ENCODE results near the gene SYNGR3. TPM values are rescaled to one million over a fixed set of nuclear protein-coding genes. Genes with fewer than 3 reads are reported as not detected.

SYNGR3 gene
- polyA plus RNA-seq, 4 donors: 0.45 to 5.4 (median 0.92) TPM

DNA sequence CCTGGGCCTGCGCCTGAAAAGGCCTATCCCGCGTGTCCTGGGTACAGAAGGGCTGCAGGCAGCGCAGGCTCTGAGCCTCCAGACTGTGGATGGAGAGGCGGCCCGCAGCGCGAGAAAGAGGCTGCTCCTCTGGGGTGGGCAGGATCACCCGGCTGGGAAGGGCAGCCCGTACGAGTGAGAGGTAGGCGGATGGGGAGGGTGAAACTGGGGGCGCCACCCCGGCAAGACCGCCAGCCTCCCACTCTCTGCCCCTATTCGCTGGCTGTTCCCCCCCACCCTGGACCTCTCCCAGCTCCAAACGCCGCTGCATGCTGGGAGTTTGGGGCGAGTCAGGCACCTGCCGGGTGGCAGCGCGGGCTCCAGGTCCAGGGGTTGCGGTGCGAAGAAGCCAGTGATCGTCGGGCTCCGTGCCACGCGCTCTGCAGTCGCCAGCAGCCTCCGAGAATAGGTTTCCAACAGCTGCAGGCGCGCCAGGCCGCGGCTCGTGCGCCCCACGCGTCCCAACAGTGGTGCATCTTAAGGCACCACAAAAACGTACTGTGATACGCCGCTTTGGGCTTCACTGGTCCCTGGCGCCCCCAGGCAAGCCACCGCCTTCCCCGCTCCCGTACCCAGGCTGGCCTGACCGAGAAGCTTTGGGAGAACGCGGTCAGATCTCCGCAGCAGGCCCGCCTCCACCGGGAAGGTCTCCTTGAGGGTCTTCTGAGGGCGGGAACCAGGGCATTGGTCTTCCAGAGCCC is 9.6 kb upstream of the SYNGR3 start:
- 3 to 8% (median 5%) methylated on average over 47 to 53 of the region's 53 CpGs for WGBS, 3 donors

DNA sequence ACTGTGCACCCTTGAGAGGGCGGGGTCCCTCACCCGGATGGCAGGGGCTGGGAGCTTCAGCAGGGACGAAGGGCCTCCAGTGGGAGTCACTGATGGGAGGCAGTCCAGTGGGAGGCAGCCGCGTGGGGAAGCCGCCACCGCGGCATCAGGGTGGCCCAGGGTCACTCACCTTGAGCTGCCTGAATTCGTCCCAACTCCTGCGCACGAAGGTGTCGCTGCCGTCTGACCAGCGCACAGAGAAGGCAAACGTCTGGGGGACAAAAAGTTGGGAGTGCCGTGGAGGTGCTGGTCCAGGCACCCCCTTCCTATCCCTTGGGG is 9.0 kb upstream of the SYNGR3 start:
- no peak for DNase-seq
- H3K4me3 ChIP-seq (ENCODE audit: low read depth in 1 of 3, low read length in 3 of 3): peak overlapping the region in 1 of 3 donors; percentile 6
- H3K36me3 ChIP-seq (ENCODE audit: control insufficient read depth in 3 of 3, insufficient read depth in 2 of 3, low read depth in 1 of 3, low read length in 3 of 3): peaks cover 0 to 40% (median 0%) of the 10 kb centered on the region in 3 donors
- H3K27me3 ChIP-seq (ENCODE audit: control insufficient read depth in 3 of 3, insufficient read depth in 3 of 3, low read length in 3 of 3): peaks cover 0 to 41% (median 5%) of the 10 kb centered on the region in 3 donors
- 18 to 21% (median 19%) methylated on average over 16 of the region's 16 CpGs for WGBS, 3 donors
- no peaks in the 10 kb centered on the region for H3K9me3 ChIP-seq (ENCODE audit: control insufficient read depth in 2 of 2, insufficient read depth in 1 of 2, low read depth in 1 of 2, low read length in 1 of 2)
- H3K4me1 ChIP-seq (ENCODE audit: control insufficient read depth in 3 of 3, insufficient read depth in 2 of 3, low read depth in 1 of 3, low read length in 2 of 3): peaks cover 0 to 58% (median 5%) of the 10 kb centered on the region in 3 donors
- H3K27ac ChIP-seq (ENCODE audit: low read depth in 1 of 3, low read length in 2 of 3): no peak overlapping the region
- no peak for FAIRE-seq

More for the DNA sequence above, 9.6 kb upstream of the SYNGR3 start:
- Histone ChIP-seq H3K4me3 (ENCODE audit: low read depth in 1 of 3, low read length in 3 of 3) (peak overlapping the region; percentile 6 to 40 (median 9)), H3K9me3 (ENCODE audit: control insufficient read depth in 2 of 2, insufficient read depth in 1 of 2, low read depth in 1 of 2, low read length in 1 of 2) (no peaks in the 10 kb centered on the region), H3K27ac (ENCODE audit: low read depth in 1 of 3, low read length in 2 of 3) (peak overlapping the region; percentile 57 to 86 (median 80)), H3K36me3 (ENCODE audit: control insufficient read depth in 3 of 3, insufficient read depth in 2 of 3, low read depth in 1 of 3, low read length in 3 of 3) (peaks cover 0 to 40% (median 0%) of the 10 kb centered on the region in 3 donors), H3K27me3 (ENCODE audit: control insufficient read depth in 3 of 3, insufficient read depth in 3 of 3, low read length in 3 of 3) (peaks cover 0 to 41% (median 5%) of the 10 kb centered on the region in 3 donors), H3K4me1 (ENCODE audit: control insufficient read depth in 3 of 3, insufficient read depth in 2 of 3, low read depth in 1 of 3, low read length in 2 of 3) (peaks cover 0 to 53% (median 5%) of the 10 kb centered on the region in 3 donors)
- DNase-seq: peak; percentile 54 to 57
- no peak for FAIRE-seq

DNA sequence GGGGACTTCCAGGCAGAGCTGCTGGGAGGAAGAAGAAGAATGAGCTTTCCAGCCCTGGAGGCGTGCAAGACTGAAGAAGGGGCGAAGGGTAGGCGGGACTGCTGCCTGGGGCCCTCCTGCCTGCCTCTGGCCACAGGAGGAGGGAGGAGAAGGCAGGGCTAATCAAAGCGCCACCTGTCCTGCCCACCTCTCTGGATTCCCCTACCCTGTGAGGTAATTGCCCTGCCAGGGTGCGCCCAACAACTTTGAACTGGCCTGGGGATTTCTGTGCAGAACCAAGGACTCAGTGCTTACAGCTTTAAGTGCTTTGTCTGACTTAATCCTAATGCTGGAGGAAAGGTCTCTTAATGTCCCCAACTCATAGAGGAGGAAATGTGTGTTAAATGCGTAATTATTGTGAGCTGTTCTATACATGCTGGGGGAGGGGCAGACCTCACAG is 8.4 kb upstream of the SYNGR3 start, which contains the start of gene NOXO1:
Gene NOXO1 (minus strand): TSS at position 72 of the 439 bp plus-strand sequence. CDS start 290 bp downstream, outside the sequence.
- Histone ChIP-seq H3K27me3 (ENCODE audit: control insufficient read depth in 3 of 3, insufficient read depth in 3 of 3, low read length in 3 of 3) (peaks cover 0 to 41% (median 5%) of the 10 kb centered on the region in 3 donors), H3K4me1 (ENCODE audit: control insufficient read depth in 3 of 3, insufficient read depth in 2 of 3, low read depth in 1 of 3, low read length in 2 of 3) (peaks cover 0 to 65% (median 5%) of the 10 kb centered on the region in 3 donors), H3K9me3 (ENCODE audit: control insufficient read depth in 2 of 2, insufficient read depth in 1 of 2, low read depth in 1 of 2, low read length in 1 of 2) (no peaks in the 10 kb centered on the region), H3K4me3 (ENCODE audit: low read depth in 1 of 3, low read length in 3 of 3) (peak within 1 kb of the TSS in 1 of 3 donors; percentile 6), H3K36me3 (ENCODE audit: control insufficient read depth in 3 of 3, insufficient read depth in 2 of 3, low read depth in 1 of 3, low read length in 3 of 3) (peaks cover 0 to 40% (median 1%) of the 10 kb centered on the region in 3 donors), H3K27ac (ENCODE audit: low read depth in 1 of 3, low read length in 2 of 3) (peak within 1 kb of the TSS; percentile 2 to 78 (median 5))
- WGBS, 3 donors: 9 to 30% (median 18%) methylated on average over 6 of the region's 6 CpGs
- FAIRE-seq: no peak
- DNase-seq: peak; percentile 57 to 59

DNA sequence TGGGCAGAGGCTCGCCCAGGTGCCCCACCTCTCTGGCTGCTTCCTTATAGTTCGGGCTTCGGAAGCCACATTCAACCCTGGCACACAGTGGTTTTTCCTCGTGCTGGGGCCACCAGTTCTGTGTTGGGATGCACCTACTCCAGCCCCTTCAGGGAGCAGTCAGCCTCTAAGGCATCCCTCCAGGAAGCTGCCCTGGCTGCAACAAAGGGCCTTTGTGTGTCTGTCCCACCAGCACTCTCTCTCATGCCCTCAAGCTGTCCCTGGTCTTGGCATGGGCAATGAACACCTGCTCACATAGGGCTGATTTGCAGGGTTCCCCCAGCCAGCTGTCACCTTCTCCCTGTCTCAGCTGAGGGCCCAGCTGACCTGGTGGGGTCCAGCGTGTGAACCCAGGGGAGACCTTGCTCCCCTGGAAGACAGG is 7.7 kb upstream of the SYNGR3 start:
- FAIRE-seq: no peak
- 16 to 51% (median 25%) methylated on average over 5 of the region's 5 CpGs for WGBS, 3 donors
- peak overlapping the region; percentile 2 to 78 (median 5) for H3K27ac ChIP-seq (ENCODE audit: low read depth in 1 of 3, low read length in 2 of 3)
- DNase-seq: peak; percentile 41 to 66
- peaks cover 0 to 67% (median 5%) of the 10 kb centered on the region in 3 donors for H3K4me1 ChIP-seq (ENCODE audit: control insufficient read depth in 3 of 3, insufficient read depth in 2 of 3, low read depth in 1 of 3, low read length in 2 of 3)
- peaks cover 2 to 40% (median 2%) of the 10 kb centered on the region in 3 donors for H3K36me3 ChIP-seq (ENCODE audit: control insufficient read depth in 3 of 3, insufficient read depth in 2 of 3, low read depth in 1 of 3, low read length in 3 of 3)
- peaks cover 0 to 41% (median 5%) of the 10 kb centered on the region in 3 donors for H3K27me3 ChIP-seq (ENCODE audit: control insufficient read depth in 3 of 3, insufficient read depth in 3 of 3, low read length in 3 of 3)
- H3K9me3 ChIP-seq (ENCODE audit: control insufficient read depth in 2 of 2, insufficient read depth in 1 of 2, low read depth in 1 of 2, low read length in 1 of 2): no peaks in the 10 kb centered on the region
- no peak overlapping the region for H3K4me3 ChIP-seq (ENCODE audit: low read depth in 1 of 3, low read length in 3 of 3)

DNA sequence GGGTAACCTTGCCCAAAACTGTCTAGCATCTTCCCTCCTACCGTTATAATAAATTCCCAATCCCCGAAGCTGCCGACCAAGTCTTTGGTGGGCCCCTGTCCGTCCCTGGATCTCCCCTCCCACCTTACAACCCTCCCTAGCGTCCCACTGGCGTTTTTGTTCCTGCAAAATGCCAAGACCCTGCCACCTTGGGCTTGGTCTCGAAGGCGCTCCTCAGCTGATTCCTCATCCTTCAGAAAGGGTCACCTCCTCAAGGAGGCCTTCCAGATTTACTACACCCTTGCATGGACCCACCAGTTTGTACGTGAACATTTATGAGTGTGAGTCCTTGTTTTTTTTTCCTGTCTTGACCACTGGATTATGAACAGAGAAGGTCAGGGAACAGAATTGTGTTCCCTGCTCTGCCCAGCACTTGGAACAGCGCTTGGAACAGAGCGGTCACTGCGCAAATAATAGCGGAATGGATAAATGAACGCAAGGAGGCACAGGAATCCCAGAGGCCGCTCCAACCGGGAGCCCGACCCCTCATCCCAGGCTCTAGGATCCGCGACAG is 6.7 kb upstream of the SYNGR3 start:
- H3K4me3 ChIP-seq (ENCODE audit: low read depth in 1 of 3, low read length in 3 of 3): peak overlapping the region in 1 of 3 donors; percentile 83
- H3K27ac ChIP-seq (ENCODE audit: low read depth in 1 of 3, low read length in 2 of 3): peak overlapping the region in 2 of 3 donors; percentile 82 to 90
- H3K9me3 ChIP-seq (ENCODE audit: control insufficient read depth in 2 of 2, insufficient read depth in 1 of 2, low read depth in 1 of 2, low read length in 1 of 2): no peaks in the 10 kb centered on the region
- no peak for FAIRE-seq
- DNase-seq: no peak
- WGBS, 3 donors: 29 to 38% (median 36%) methylated on average over 19 of the region's 19 CpGs
- H3K27me3 ChIP-seq (ENCODE audit: control insufficient read depth in 3 of 3, insufficient read depth in 3 of 3, low read length in 3 of 3): peaks cover 0 to 43% (median 5%) of the 10 kb centered on the region in 3 donors
- peaks cover 2 to 37% (median 2%) of the 10 kb centered on the region in 3 donors for H3K36me3 ChIP-seq (ENCODE audit: control insufficient read depth in 3 of 3, insufficient read depth in 2 of 3, low read depth in 1 of 3, low read length in 3 of 3)
- H3K4me1 ChIP-seq (ENCODE audit: control insufficient read depth in 3 of 3, insufficient read depth in 2 of 3, low read depth in 1 of 3, low read length in 2 of 3): peaks cover 0 to 67% (median 5%) of the 10 kb centered on the region in 3 donors

DNA sequence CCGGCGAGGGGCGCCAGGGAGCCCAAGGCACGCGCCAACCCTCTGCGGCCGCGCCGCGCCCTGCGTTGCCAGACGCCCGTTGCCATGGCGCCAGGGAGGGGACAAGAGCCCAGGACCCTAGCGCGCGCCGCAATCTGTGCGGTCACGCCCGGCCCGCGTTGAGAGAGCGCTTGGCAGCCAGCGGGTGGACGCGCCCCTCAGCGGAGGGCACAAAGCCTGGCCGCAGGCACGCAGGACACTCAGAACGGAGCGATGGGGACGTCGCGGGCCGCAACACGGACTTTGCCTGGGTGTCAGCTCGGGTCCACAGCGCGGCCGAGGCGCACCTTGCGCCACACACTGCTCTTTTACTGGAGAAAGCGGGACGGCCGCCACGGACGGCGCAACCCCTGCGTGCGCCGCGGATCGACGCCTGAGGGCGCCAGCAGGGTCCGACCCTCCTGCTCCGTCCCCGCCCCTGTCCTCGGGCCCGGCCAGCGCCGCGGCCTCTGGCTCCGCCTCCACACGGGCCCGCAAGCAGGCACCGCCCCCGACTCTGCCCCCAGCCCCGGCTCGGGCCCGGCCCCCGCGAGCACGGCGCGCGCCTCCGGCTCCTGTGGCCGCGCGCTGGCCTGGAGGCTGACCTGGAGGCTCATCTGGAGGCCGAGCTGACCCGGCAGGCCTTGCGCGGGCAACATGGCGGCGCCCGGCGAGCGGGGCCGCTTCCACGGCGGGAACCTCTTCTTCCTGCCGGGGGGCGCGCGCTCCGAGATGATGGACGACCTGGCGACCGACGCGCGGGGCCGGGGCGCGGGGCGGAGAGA is 6.0 kb upstream of the SYNGR3 start, which contains the start of gene GFER:
Gene GFER (plus strand): TSS at position 650 of the 803 bp plus-strand sequence. CDS start 26 bp downstream, at position 676.
- peak; percentile 90 to 95 for DNase-seq
- WGBS, 3 donors: 0% methylated on average over 64 to 109 of the region's 109 CpGs
- H3K36me3 ChIP-seq (ENCODE audit: control insufficient read depth in 3 of 3, insufficient read depth in 2 of 3, low read depth in 1 of 3, low read length in 3 of 3): peaks cover 2 to 30% (median 2%) of the 10 kb centered on the region in 3 donors
- peak within 1 kb of the TSS; percentile 52 to 83 (median 81) for H3K4me3 ChIP-seq (ENCODE audit: low read depth in 1 of 3, low read length in 3 of 3)
- peak within 1 kb of the TSS; percentile 82 to 97 (median 85) for H3K27ac ChIP-seq (ENCODE audit: low read depth in 1 of 3, low read length in 2 of 3)
- no peak for FAIRE-seq
- H3K9me3 ChIP-seq (ENCODE audit: control insufficient read depth in 2 of 2, insufficient read depth in 1 of 2, low read depth in 1 of 2, low read length in 1 of 2): no peaks in the 10 kb centered on the region
- H3K27me3 ChIP-seq (ENCODE audit: control insufficient read depth in 3 of 3, insufficient read depth in 3 of 3, low read length in 3 of 3): peaks cover 3 to 50% (median 6%) of the 10 kb centered on the region in 3 donors
- H3K4me1 ChIP-seq (ENCODE audit: control insufficient read depth in 3 of 3, insufficient read depth in 2 of 3, low read depth in 1 of 3, low read length in 2 of 3): peaks cover 0 to 61% (median 5%) of the 10 kb centered on the region in 3 donors

DNA sequence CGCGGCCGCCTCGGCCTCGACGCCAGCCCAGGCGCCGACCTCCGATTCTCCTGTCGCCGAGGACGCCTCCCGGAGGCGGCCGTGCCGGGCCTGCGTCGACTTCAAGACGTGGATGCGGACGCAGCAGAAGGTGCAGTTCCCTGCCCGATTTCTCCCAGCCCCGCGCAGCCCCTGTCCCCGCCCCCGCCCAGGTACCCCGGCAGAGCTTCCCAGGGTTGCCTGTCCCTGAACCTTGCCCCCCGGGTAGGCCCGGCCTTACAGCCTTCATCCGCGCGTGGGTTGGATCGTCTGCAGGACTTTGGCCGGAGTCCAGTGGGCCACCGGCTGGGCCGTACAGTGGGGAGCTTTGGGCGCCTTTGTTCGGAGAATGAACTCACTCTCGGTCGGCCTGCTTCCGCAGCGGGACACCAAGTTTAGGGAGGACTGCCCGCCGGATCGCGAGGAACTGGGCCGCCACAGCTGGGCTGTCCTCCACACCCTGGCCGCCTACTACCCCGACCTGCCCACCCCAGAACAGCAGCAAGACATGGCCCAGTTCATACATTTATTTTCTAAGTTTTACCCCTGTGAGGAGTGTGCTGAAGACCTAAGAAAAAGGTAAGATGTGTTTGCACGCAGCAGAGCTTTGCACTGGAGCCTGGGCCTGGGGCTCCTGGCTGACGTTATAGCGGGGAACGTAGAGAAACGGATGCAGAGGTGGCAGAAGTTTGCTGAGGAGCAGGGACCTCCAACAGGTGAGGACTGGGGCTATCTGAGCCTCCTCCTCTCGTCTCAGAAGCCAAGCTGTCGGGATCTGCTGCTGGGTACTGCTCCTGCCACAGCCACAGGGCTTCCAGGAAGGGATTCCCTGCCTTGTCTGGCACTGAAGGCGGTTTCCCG is 5.2 kb upstream of the SYNGR3 start:
- DNase-seq (peak; percentile 78), FAIRE-seq (no peak)
- H3K27me3 ChIP-seq (ENCODE audit: control insufficient read depth in 3 of 3, insufficient read depth in 3 of 3, low read length in 3 of 3): peaks cover 3 to 55% (median 11%) of the 10 kb centered on the region in 3 donors
- peak overlapping the region; percentile 48 to 83 (median 81) for H3K4me3 ChIP-seq (ENCODE audit: low read depth in 1 of 3, low read length in 3 of 3)
- peaks cover 0 to 62% (median 5%) of the 10 kb centered on the region in 3 donors for H3K4me1 ChIP-seq (ENCODE audit: control insufficient read depth in 3 of 3, insufficient read depth in 2 of 3, low read depth in 1 of 3, low read length in 2 of 3)
- H3K9me3 ChIP-seq (ENCODE audit: control insufficient read depth in 2 of 2, insufficient read depth in 1 of 2, low read depth in 1 of 2, low read length in 1 of 2): no peaks in the 10 kb centered on the region
- WGBS, 3 donors: 5 to 8% (median 8%) methylated on average over 43 to 58 of the region's 58 CpGs
- H3K36me3 ChIP-seq (ENCODE audit: control insufficient read depth in 3 of 3, insufficient read depth in 2 of 3, low read depth in 1 of 3, low read length in 3 of 3): peaks cover 2 to 29% (median 2%) of the 10 kb centered on the region in 3 donors
- peak overlapping the region; percentile 29 to 97 (median 82) for H3K27ac ChIP-seq (ENCODE audit: low read depth in 1 of 3, low read length in 2 of 3)
